Type B pancreatic cell (in vitro differentiated cells): Measurements from ENCODE around the gene CENPH. TPM values are rescaled to one million over a fixed set of nuclear protein-coding genes. Genes with fewer than 3 reads are reported as not detected.

Source experiments
- DNase-seq: peaks from one replicate; pipeline ENCODE4 v3.0.0; 2021; ENCODE audit warnings: mixed read lengths; ENCODE audit not compliant: unreplicated experiment; ENCODE audit errors: extremely low spot score
- H3K27ac Mint-ChIP-seq: 2 replicates; pipeline ENCODE4 v1.8.0; 2021; ENCODE audit warnings: mild to moderate bottlenecking, mixed read lengths
- H3K27me3 Mint-ChIP-seq: 2 replicates; pipeline ENCODE4 v1.8.0; 2021; ENCODE audit warnings: mixed read lengths
- H3K36me3 Mint-ChIP-seq: 2 replicates; pipeline ENCODE4 v1.8.0; 2021; ENCODE audit warnings: mixed read lengths
- H3K4me1 Mint-ChIP-seq: one replicate; pipeline ENCODE4 v1.8.0; 2021; ENCODE audit warnings: mixed read lengths; ENCODE audit not compliant: unreplicated experiment
- H3K4me3 Mint-ChIP-seq: 2 replicates; pipeline ENCODE4 v1.8.0; 2021; ENCODE audit warnings: mild to moderate bottlenecking, mixed read lengths
- H3K9me3 Mint-ChIP-seq: 2 replicates; pipeline ENCODE4 v1.8.0; 2021; ENCODE audit warnings: mixed read lengths
- total RNA-seq: library from RNA; stranded (reverse); gene quantifications from 2 replicates; pipeline ENCODE4 v1.2.1, GENCODE V29; 2021; ENCODE audit warnings: low replicate concordance
- TF ChIP-seq, protein P1 (sequence below): fragments of 200-600 bp; sonication (generic); conservative IDR thresholded peaks from 2 replicates; pipeline ENCODE4 v1.5.0; 2021; ENCODE audit warnings: antibody characterized with exemption, mild to moderate bottlenecking

CENPH gene
- total RNA-seq, 1 donor from 2014 or later = 27.0 TPM

DNA sequence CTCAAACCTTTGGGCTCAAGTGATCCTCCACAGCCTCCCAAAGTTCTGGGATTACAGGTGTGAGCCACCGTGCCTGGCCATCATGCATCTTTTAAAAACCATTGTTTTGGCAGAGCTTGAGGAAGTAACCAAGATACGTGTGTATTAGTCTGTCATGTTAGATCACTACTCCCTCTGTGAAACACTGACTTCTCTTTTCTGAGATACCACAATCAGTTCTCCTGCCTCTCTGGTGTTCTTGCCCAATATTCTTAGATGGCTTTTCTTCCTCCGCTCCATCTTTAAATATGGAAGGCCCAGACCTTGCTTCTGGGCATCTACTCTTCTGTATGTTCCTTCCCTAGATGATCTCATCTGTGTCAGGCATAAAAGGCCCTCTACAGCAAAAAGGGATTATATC is 36.7 kb upstream of the CENPH start:
- no peaks in the 10 kb centered on the region for H3K36me3 Mint-ChIP-seq
- H3K4me1 Mint-ChIP-seq = no peaks in the 10 kb centered on the region
- H3K9me3 Mint-ChIP-seq = no peaks in the 10 kb centered on the region
- no peak overlapping the region for H3K27ac Mint-ChIP-seq
- TF ChIP-seq, protein P1, sequence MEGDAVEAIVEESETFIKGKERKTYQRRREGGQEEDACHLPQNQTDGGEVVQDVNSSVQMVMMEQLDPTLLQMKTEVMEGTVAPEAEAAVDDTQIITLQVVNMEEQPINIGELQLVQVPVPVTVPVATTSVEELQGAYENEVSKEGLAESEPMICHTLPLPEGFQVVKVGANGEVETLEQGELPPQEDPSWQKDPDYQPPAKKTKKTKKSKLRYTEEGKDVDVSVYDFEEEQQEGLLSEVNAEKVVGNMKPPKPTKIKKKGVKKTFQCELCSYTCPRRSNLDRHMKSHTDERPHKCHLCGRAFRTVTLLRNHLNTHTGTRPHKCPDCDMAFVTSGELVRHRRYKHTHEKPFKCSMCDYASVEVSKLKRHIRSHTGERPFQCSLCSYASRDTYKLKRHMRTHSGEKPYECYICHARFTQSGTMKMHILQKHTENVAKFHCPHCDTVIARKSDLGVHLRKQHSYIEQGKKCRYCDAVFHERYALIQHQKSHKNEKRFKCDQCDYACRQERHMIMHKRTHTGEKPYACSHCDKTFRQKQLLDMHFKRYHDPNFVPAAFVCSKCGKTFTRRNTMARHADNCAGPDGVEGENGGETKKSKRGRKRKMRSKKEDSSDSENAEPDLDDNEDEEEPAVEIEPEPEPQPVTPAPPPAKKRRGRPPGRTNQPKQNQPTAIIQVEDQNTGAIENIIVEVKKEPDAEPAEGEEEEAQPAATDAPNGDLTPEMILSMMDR = no peak
- no peak for DNase-seq
- no peaks in the 10 kb centered on the region for H3K27me3 Mint-ChIP-seq
- H3K4me3 Mint-ChIP-seq = no peak overlapping the region

DNA sequence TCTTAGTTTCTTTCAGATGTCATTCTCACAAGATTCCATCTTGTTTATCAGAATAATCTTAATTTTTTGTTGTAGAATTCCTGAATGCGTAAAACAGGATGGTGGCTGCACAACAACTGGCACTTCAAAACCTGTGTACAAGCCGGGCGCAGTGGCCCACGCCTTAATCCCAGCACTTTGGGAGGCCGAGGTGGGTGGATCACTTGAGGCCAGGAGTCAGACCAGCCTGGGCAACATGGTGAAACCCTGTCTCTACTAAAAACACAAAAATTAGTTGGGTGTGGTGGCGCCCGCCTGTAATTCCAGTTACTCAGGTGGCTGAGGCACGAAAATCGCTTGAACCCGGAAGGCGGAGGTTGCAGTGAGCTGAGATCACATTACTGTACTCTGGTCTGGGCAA is 32.9 kb upstream of the CENPH start:
- no peaks in the 10 kb centered on the region for H3K27me3 Mint-ChIP-seq
- no peaks in the 10 kb centered on the region for H3K36me3 Mint-ChIP-seq
- DNase-seq = no peak
- H3K4me1 Mint-ChIP-seq = no peaks in the 10 kb centered on the region
- no peaks in the 10 kb centered on the region for H3K9me3 Mint-ChIP-seq
- TF ChIP-seq, protein P1 = no peak
- no peak overlapping the region for H3K27ac Mint-ChIP-seq
- no peak overlapping the region for H3K4me3 Mint-ChIP-seq

DNA sequence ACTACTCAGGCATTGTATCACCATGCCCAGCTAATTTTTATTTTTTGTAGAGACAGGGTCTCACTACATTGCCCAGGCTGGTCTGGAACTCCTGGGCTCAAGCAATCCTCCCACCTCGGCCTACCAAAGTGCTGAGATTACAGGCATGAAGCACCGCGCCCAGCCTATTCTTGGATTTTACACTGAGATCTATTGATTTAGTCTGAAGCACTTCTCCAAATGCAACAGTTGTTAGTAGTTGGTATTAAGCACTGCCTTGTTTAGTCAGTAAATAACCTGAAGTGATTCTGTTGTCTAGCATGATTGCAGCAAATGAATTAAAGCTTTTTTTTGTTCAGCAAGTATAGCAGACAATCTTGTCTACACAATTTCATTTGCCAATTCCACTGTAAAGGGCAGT is 31.3 kb upstream of the CENPH start:
- Mint-ChIP-seq H3K27ac (no peak overlapping the region), H3K4me3 (no peak overlapping the region), H3K27me3 (no peaks in the 10 kb centered on the region), H3K9me3 (no peaks in the 10 kb centered on the region), H3K36me3 (no peaks in the 10 kb centered on the region), H3K4me1 (no peaks in the 10 kb centered on the region)
- no peak for DNase-seq
- TF ChIP-seq, protein P1 = no peak

DNA sequence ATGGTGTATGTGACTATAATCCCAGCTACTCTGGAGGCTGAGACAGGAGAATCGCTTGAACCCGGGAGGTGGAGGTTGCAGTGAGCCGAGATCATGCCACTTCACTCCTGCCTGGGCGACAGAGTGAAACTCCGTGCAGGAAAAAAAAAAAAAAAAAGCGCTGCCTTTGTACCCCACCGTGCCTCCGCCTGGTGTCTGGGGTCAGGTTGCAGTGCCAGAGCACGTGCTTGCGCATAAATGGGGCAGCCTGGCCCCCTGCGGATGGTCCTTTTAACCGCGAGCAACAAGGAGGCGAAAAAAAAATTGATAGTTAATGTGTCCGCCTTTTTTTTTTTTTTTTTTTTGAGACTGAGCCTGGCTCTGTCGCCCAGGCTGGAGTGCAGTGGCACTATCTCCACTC is 28.7 kb upstream of the CENPH start:
- no peaks in the 10 kb centered on the region for H3K9me3 Mint-ChIP-seq
- H3K36me3 Mint-ChIP-seq = no peaks in the 10 kb centered on the region
- TF ChIP-seq, protein P1 = no peak
- no peaks in the 10 kb centered on the region for H3K27me3 Mint-ChIP-seq
- DNase-seq = no peak
- no peak overlapping the region for H3K4me3 Mint-ChIP-seq
- no peak overlapping the region for H3K27ac Mint-ChIP-seq
- H3K4me1 Mint-ChIP-seq = no peaks in the 10 kb centered on the region

DNA sequence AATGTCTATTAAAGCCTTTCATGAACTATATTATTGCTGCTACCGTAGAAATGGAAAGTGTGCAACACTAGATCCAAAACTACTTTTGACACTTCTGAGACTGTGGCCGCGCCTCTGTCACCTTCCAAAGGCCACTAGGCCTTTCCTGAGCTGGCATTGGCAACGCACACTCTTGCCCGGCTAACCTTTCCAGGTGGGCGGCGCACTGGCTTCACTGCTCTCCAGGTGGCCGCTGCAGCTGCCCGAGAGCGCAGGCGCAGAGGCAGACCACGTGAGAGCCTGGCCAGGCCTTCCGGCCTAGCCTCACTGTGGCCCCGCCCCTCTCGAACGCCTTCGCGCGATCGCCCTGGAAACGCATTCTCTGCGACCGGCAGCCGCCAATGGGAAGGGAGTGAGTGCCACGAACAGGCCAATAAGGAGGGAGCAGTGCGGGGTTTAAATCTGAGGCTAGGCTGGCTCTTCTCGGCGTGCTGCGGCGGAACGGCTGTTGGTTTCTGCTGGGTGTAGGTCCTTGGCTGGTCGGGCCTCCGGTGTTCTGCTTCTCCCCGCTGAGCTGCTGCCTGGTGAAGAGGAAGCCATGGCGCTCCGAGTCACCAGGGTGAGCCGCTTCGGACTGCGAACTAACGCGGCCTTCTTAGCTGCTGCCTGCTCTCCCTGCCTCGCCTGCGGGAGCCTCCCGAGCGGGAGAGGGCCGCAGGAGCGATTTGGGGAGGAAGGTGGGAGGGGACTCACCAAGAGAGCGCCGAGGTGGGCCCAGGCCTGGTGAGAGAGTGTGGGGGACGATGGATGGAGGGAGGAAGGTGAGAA is 22.5 kb upstream of the CENPH start, which contains the start of gene CCNB1:
TSS of gene CCNB1 (plus strand) at position 465 of the 807 bp plus-strand sequence. CDS start at position 578, 113 bp downstream.
- H3K9me3 Mint-ChIP-seq = peaks cover 10% of the 10 kb centered on the region
- no peaks in the 10 kb centered on the region for H3K27me3 Mint-ChIP-seq
- H3K36me3 Mint-ChIP-seq = peaks cover 19% of the 10 kb centered on the region
- TF ChIP-seq, protein P1 = no peak
- peak; percentile 98 for DNase-seq
- H3K4me3 Mint-ChIP-seq = peak within 1 kb of the TSS; percentile 97
- peaks cover 19% of the 10 kb centered on the region for H3K4me1 Mint-ChIP-seq
- peak within 1 kb of the TSS; percentile 94 for H3K27ac Mint-ChIP-seq
